ENCODE measurements around the gene ATP10A. TPM values are rescaled to one million over a fixed set of nuclear protein-coding genes. Genes with fewer than 3 reads are reported as not detected.

The ATP10A gene
- total and polyA plus RNA-seq, 9 of the 15 experiments (the other 6 are each of a cell fraction or from before 2014, with no cell fraction given) = 0.09 TPM; not detected in 8

GRCh38 chr15:25743548-25744275 lies 119.4 kb downstream of the ATP10A start:
- in situ Hi-C loops (cut with MboI) (no loop called here), intact Hi-C loops (cut with micrococcal nuclease) (no loop called here)
- Histone ChIP-seq H3K9ac (ENCODE audit: insufficient read depth in 1 of 2, low read depth in 2 of 2, low read length in 2 of 2) (no peak overlapping the region), H2AFZ (ENCODE audit: low read depth, low read length) (no peak overlapping the region), H3K4me1 (replicated peaks in 1 of 2; ENCODE audit: control insufficient read depth in 2 of 2, insufficient read depth in 2 of 2, low read length in 2 of 2) (no peaks in the 10 kb centered on the region), H3K27ac (ENCODE audit: extremely low read depth, low read depth, low read length) (no peak overlapping the region), H3K4me2 (ENCODE audit: insufficient read depth, low read length) (no peak overlapping the region), H3K36me3 (ENCODE audit: control insufficient read depth, insufficient read depth, low read length) (no peaks in the 10 kb centered on the region), H3K9me3 (replicated peaks; ENCODE audit: control insufficient read depth, insufficient read depth, low read depth, low read length) (no peaks in the 10 kb centered on the region), H3K4me3 (no peak overlapping the region), H3K79me2 (ENCODE audit: control insufficient read depth, insufficient read depth, low read length) (no peaks in the 10 kb centered on the region), H3K27me3 (ENCODE audit: control insufficient read depth in 2 of 2, insufficient read depth in 2 of 2, low read length in 2 of 2) (peaks cover 0 to 19% of the 10 kb centered on the region in 2 experiments; a peak in 1 of 5 replicates), H4K20me1 (replicated peaks; ENCODE audit: control insufficient read depth, insufficient read depth, low read length) (no peaks in the 10 kb centered on the region), H3K9me1 (ENCODE audit: control insufficient read depth, insufficient read depth, low read length) (no peaks in the 10 kb centered on the region)
- DNase-seq (ENCODE audit: extremely low read depth in 1 of 4, low spot score in 3 of 4) (no peak), ATAC-seq (no peak), FAIRE-seq (no peak)
- ChIA-PET CTCF (ENCODE audit: low intra/inter-chr PET ratio) (no interaction called here), POLR2A (no interaction called here)
- WGBS (ENCODE audit: insufficient coverage, low coverage, missing lambda C conversion rate) = 1% methylated on average over 10 of the region's 10 CpGs
- TF ChIP-seq TCF3 (CRISPR knock-in tag; IDR thresholded peaks at IDR 0.05) = no peak
- no TSS peak for BruUV-seq (replicated peaks)

GRCh38 chr15:25742776-25743547 lies 120.2 kb downstream of the ATP10A start:
- H3K4me1 ChIP-seq (replicated peaks in 1 of 2; ENCODE audit: control insufficient read depth in 2 of 2, insufficient read depth in 2 of 2, low read length in 2 of 2) = no peaks in the 10 kb centered on the region
- H4K20me1 ChIP-seq (replicated peaks; ENCODE audit: control insufficient read depth, insufficient read depth, low read length) = 0 out of 2 replicates have a peak, but pooled peaks cover 3% of the 10 kb centered on the region
- intact Hi-C loops (cut with micrococcal nuclease) (no loop called here), in situ Hi-C loops (cut with MboI) (no loop called here)
- no peak for FAIRE-seq
- H3K27ac ChIP-seq (ENCODE audit: extremely low read depth, low read depth, low read length) = no peak overlapping the region
- H3K9me3 ChIP-seq (replicated peaks; ENCODE audit: control insufficient read depth, insufficient read depth, low read depth, low read length) = no peaks in the 10 kb centered on the region
- H3K27me3 ChIP-seq (ENCODE audit: control insufficient read depth in 2 of 2, insufficient read depth in 2 of 2, low read length in 2 of 2) = peaks cover 0 to 19% of the 10 kb centered on the region in 2 experiments; a peak in 1 of 5 replicates
- CTCF ChIA-PET (ENCODE audit: low intra/inter-chr PET ratio) = no interaction called here
- POLR2A ChIA-PET = no interaction called here
- no TSS peak for BruUV-seq (replicated peaks)
- no peaks in the 10 kb centered on the region for H3K36me3 ChIP-seq (ENCODE audit: control insufficient read depth, insufficient read depth, low read length)
- H2AFZ ChIP-seq (ENCODE audit: low read depth, low read length) = no peak overlapping the region
- WGBS (ENCODE audit: insufficient coverage, low coverage, missing lambda C conversion rate) = 0% methylated on average over 9 of the region's 9 CpGs
- ATAC-seq = no peak
- TF ChIP-seq RCOR1 (IDR thresholded peaks at IDR 0.05; ENCODE audit: borderline replicate concordance in 1 of 2, low read depth in 2 of 2, low read length in 2 of 2) (no peak), GTF2E2 (tag; IDR thresholded peaks at IDR 0.05) (no peak), U2AF2 (optimal IDR thresholded peaks at IDR 0.05; ENCODE audit: low read depth, low read length) (no peak), MED1 (CRISPR knock-in tag; IDR thresholded peaks at IDR 0.05; ENCODE audit: borderline replicate concordance) (no peak), ZNF253 (CRISPR knock-in tag; conservative IDR thresholded peaks at IDR 0.05) (no peak), CEBPB (tag; IDR thresholded peaks at IDR 0.05) (no peak), NR4A1 (CRISPR knock-in tag; IDR thresholded peaks at IDR 0.05) (no peak), NR4A1 (tag; IDR thresholded peaks at IDR 0.05) (no peak)
- no peak overlapping the region for H3K4me3 ChIP-seq
- no peak overlapping the region for H3K4me2 ChIP-seq (ENCODE audit: insufficient read depth, low read length)
- DNase-seq (ENCODE audit: extremely low read depth in 1 of 4, low spot score in 3 of 4) = no peak
- H3K79me2 ChIP-seq (ENCODE audit: control insufficient read depth, insufficient read depth, low read length) = no peaks in the 10 kb centered on the region
- H3K9ac ChIP-seq (ENCODE audit: insufficient read depth in 1 of 2, low read depth in 2 of 2, low read length in 2 of 2) = no peak overlapping the region
- no peaks in the 10 kb centered on the region for H3K9me1 ChIP-seq (ENCODE audit: control insufficient read depth, insufficient read depth, low read length)
